GM12875 (cell line): ENCODE measurements around the gene PPM1M.
"Not testable (repeated sequence)": the region's sequence is repeated elsewhere in the genome, so short reads cannot be mapped to it uniquely, and the experiment has no call there.

Experiments
- H3K4me3 ChIP-seq: one replicate; pipeline ENCODE4 v1.5.1; 2011; ENCODE audit warnings: low read depth, low read length, control low read depth
- CTCF ChIP-seq: IDR thresholded peaks from 2 replicates; pipeline ENCODE4 v1.5.1; 2011; ENCODE audit warnings: low read depth, mild to moderate bottlenecking, control low read depth, inconsistent platforms, low read length, moderate library complexity, borderline replicate concordance; ENCODE audit not compliant: insufficient read depth

PPM1M gene

DNA sequence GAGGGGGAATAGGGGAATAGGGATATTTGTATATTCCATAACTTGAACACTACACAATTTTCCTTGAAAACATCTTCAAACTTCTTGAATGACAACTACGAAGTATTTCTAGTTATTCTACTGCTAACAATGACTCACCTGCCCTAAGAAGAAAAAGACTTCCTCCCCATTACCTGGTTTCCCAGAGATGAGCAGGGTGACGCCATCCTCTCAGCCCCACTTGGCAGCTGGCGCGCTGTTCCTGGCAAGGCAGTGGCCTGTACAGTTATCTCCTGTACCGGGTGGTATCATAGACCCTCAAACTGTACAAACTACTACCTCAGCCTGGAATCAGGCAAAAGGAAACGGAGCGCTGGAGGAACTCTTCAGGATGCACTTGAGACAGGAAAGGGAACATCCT, 22.5 kb downstream of the PPM1M start:
- H3K4me3 ChIP-seq = no peak overlapping the region
- no peak for TF ChIP-seq CTCF

GRCh38 chr3:52269776-52270175, 24.2 kb downstream of the PPM1M start:
- no peak overlapping the region for H3K4me3 ChIP-seq
- no peak for TF ChIP-seq CTCF

DNA sequence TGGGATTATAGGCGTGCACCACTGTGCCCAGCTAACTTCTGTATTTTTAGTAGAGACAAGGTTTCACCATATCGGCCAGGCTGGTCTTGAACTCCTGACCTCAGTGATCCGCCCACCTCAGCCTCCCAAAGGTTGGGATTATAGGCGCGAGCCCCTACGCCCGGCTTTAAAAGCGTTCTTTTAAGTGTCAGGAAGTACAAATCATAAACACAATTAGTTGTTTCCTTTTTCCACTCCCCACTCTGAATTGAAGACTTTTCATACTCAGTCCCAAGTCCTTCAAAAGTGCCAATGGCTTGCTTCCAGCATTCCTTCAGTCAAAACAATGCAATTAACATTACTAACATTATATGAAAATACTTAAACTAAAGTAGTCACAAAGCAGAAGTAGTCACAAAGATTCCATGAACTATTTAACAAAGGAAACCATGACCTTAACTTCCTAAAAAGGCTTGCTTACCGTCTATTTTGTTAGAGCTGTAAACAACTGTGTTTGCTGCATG, 24.7 kb downstream of the PPM1M start:
- no peak for TF ChIP-seq CTCF
- H3K4me3 ChIP-seq = no peak overlapping the region

DNA sequence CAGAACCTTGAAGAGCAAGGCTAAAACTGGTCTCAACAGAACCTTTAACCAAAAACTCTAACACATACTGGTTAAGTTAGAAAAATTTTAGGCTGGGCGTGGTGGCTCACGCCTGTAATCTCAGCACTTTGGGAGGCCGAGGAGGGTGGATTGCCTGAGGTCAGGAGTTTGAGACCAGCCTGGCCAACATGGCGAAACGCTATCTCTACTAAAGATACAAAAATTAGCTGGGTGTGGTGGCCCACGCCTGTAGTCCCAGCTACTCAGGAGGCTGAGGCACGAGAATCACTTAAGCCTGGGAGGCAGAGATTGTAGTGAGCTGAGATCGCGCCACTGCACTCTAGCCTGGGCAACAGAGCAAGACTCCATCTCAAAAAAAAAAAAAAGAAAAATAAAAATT, 26.6 kb downstream of the PPM1M start:
- H3K4me3 ChIP-seq = not testable (repeated sequence)

DNA sequence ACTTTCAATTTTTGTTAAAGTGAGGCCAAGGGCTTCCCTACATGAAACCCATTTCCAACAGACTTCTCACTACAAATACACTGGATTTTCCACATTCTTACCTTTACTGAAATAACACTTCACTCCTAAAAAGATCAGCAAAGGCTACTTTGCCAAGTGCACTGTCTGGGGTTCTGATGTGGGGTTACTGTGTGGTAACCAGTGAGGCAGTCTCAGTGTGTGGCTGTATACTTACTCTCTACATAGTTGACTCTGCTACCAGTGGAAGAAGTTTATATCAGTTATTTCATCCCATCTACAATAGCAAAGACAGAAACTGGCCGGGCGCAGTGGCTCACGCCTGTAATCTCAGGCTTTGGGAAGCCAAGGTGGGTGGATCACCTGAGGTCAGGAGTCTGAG, 27.3 kb downstream of the PPM1M start:
- no peak overlapping the region for H3K4me3 ChIP-seq
- TF ChIP-seq CTCF = no peak

- H3K4me3 ChIP-seq = not testable (repeated sequence)
These were observed 29.2 kb downstream of the PPM1M start for GRCh38 chr3:52274781-52275180.

DNA sequence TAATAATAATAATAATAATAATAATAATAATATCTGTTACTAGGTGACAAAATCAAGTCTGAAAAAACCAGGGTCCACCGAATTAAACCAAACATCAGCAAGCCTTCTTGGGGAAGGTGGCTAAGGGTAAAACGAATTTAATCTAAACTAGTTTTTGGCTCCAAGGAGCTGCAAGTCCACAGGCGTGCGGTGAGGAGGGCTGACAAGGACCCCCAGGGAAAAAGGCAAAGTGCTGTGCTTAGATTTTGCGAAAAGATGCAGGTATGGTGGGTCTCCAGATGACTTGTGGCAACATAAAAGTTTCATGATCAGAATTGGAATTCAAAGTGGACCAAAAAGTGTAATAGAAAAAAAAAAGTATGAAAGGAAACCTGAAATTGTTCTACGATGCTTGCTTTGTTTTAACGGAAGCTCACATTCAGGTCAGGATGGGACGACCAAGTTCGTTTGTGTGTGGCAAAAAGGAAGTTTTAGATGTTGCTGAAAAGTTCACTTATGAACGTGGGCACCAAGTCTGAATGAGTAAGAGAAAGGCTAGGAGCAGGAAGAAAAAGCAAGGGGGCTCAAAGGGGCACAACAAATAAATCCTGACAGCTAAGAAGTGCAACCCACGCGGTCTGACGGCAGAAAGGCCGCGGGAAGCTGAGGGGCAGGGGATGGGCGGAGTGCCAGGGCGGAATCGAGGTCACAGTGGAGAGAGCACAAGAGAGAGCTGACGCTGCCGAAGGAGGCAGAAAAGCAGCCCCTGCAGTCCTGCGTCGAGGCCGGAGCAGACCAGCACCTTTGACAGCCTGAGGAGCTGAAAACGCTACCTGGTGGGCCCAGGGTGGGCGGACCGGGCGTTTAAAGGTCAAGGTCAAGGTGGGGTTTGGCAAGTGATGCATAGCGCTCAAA, 31.8 kb downstream of the PPM1M start:
- TF ChIP-seq CTCF = no peak
- H3K4me3 ChIP-seq = peak overlapping the region; percentile 93

DNA sequence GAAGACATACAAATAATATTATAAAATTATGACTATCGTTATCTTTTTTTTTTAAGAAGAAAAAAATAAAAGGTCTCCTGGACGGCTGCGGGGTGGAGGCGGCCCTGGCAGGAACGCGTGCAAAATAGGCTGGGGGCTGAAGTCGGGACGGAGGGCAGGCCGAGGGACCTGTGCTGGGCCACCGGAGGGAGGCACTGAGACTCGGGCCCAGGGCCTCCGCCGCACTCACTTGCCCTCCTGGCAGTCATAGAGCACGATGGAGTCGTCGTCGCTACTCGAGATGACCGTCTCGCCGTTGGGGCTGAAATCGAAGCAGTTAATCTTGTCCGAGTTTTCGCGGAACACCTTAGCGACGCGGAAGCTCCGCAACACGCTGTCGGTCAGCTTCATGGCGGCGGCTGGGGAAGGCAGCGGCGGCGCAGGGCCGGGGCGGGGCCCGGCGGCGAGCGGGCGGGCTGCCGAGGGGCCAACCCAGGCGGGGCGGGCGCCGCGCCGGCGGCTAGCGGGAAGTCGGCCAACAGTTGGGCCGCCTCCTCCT, 32.5 kb downstream of the PPM1M start:
- peak overlapping the region; percentile 93 for H3K4me3 ChIP-seq
- peak; percentile 42; the same call in 1 of the 2 replicates for TF ChIP-seq CTCF
